GM12875 (cell line): ENCODE data around the gene CACTIN.

ENCODE experiments used
- H3K4me3 ChIP-seq: one replicate; pipeline ENCODE4 v1.5.1; 2011; ENCODE audit warnings: low read depth, low read length, control low read depth
- TF ChIP-seq, protein P1 (sequence below): IDR thresholded peaks from 2 replicates; pipeline ENCODE4 v1.5.1; 2011; ENCODE audit warnings: low read depth, mild to moderate bottlenecking, control low read depth, inconsistent platforms, low read length, moderate library complexity, borderline replicate concordance; ENCODE audit not compliant: insufficient read depth

The CACTIN gene

DNA sequence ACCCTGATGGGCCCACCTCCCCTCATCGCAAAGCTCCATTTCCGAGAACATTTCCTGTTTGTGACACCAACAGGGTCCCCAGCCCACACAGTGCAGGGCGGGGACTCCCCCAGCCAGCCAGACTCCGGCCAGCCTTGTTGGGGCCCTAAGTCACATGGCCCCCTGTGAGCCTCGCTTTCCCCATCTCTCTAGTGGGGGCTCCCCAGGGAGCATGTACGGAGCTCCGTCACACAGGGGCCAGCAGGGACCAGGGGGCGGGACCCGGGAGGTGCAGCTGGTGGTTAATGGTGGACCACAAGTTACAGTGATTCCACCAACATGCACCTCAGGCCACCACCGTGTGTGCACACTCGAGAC is 21.6 kb downstream of the CACTIN start:
- TF ChIP-seq, protein P1, sequence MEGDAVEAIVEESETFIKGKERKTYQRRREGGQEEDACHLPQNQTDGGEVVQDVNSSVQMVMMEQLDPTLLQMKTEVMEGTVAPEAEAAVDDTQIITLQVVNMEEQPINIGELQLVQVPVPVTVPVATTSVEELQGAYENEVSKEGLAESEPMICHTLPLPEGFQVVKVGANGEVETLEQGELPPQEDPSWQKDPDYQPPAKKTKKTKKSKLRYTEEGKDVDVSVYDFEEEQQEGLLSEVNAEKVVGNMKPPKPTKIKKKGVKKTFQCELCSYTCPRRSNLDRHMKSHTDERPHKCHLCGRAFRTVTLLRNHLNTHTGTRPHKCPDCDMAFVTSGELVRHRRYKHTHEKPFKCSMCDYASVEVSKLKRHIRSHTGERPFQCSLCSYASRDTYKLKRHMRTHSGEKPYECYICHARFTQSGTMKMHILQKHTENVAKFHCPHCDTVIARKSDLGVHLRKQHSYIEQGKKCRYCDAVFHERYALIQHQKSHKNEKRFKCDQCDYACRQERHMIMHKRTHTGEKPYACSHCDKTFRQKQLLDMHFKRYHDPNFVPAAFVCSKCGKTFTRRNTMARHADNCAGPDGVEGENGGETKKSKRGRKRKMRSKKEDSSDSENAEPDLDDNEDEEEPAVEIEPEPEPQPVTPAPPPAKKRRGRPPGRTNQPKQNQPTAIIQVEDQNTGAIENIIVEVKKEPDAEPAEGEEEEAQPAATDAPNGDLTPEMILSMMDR, result no peak
- H3K4me3 ChIP-seq, result no peak overlapping the region

- TF ChIP-seq, protein P1, result no peak
- H3K4me3 ChIP-seq, result no peak overlapping the region
These were observed 22.2 kb downstream of the CACTIN start for GRCh38 chr19:3604227-3604986.

- TF ChIP-seq, protein P1, result no peak
- H3K4me3 ChIP-seq, result no peak overlapping the region
These were observed 23.3 kb downstream of the CACTIN start for GRCh38 chr19:3603121-3603811.

DNA sequence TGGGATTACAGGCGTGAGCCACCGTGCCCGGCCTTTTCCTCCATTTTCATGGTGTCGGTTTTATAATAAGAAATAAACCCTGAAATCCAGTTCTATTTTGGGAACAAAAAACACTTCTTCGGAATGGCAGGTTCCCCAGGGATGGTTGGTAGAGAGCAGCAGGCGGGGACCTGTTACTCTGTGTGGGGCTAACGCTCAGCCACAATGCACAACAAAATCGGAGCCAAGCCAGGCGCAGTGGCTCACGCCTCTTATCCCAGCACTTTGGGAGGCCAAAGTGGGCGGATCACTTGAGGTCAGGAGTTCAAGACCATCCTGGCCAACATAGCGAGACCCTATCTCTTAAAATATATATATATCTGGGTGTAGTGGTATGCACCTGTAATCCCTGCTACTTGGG is 25.6 kb downstream of the CACTIN start:
- TF ChIP-seq, protein P1, result no peak
- no peak overlapping the region for H3K4me3 ChIP-seq

DNA sequence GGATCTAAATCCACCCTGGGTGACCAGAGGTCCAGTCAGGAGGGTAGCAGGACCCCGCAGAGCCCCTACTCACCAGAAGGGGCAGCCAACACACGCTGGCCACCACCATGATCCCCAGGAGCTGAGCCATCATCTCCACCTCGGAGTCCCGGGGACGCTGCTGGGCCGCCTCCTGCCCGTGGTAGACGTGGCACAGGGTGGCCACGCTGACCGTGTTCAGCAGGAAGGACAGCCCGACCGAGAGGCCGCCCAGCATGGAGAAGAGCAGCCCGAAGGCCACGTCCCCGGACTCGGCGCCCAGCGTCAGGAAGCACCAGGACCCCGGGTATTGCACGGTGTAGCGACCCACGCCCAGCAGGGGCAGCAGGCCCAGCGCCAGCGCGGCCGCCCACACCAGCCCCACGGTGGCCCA is 26.8 kb downstream of the CACTIN start:
- TF ChIP-seq, protein P1, result no peak
- H3K4me3 ChIP-seq, result no peak overlapping the region

DNA sequence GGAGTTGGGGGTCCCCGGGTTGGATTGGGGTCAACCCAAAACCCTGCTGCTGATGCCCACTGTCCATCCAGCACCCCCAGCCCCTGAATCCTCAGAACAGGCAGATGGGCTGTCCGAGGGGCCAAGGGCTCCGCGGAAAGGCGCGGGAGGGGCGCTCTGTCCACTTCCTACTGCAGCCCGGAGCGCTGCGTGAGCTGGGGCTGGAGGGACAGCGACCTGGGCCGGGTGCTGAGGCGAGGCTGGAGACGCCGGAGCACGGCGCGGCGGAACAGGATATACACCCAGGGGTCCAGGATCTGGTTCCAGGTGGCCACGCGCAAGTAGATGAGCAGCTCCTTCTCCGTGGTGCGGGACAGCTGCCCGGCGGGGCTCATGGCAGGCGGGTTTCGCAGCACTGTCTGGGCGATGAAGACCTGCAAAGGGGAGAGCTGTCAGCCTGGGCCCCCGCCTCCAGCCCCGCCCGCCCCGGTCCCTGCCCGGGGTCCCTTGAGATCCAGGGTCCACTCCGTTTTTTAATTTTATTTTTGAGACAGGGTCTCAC is 31.0 kb downstream of the CACTIN start:
- no peak overlapping the region for H3K4me3 ChIP-seq
- TF ChIP-seq, protein P1, result no peak
